GM19035 (cell line): ENCODE data around the gene KRTAP5-11.
"Not testable (repeated sequence)": the region's sequence is repeated elsewhere in the genome, so short reads cannot be mapped to it uniquely, and the experiment has no call there.

ENCODE experiments used
- ATAC-seq: cut with Tn5 transposase; IDR thresholded peaks from one replicate; pipeline ENCODE4 v1.9.1; 2021; ENCODE audit not compliant: unreplicated experiment

The KRTAP5-11 gene, protein sequence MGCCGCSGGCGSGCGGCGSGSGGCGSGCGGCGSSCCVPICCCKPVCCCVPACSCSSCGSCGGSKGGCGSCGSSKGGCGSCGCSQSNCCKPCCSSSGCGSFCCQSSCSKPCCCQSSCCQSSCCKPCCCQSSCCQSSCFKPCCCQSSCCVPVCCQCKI

DNA sequence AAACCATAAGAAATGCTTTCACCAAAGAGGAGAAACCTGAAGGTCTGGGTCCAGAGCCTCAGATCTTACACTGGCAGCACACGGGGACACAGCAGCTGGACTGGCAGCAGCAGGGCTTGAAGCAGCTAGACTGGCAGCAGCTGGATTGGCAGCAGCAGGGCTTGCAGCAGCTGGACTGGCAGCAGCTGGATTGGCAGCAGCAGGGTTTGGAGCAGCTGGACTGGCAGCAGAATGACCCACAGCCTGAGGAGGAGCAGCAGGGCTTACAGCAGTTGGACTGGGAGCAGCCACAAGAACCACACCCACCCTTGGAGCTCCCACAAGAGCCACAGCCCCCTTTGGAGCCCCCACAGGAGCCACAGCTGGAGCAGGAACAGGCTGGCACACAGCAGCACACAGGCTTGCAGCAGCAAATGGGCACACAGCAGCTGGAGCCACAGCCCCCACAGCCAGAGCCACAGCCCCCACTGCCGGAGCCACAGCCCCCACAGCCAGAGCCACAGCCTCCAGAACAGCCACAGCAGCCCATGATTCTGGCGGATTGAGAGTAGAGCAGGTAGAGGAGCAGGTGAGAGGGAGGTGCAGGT lies at the start of gene KRTAP5-11:
KRTAP5-11 (minus strand) TSS at position 567 of the 587 bp plus-strand sequence; CDS start at position 529, 38 bp downstream.
- no peak for ATAC-seq

DNA sequence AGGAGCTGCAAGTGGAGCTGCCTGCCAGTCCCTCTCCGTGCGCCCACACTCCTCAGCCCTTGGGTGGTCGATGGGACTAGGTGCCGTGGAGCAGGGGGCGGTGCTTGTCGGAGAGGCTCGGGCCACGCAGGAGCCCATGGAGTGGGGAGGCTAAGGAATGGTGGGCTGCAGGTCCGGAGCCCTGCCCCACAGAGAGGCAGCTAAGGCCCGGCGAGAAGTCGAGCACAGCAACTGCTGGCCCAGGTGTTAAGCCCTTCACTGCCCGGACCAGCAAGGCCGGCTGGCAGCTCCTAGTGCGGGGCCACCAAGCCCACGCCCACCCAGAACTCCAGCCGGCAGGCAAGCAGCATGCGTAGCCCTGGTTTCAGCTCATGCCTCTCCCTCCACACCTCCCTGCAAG lies 48.9 kb upstream of the KRTAP5-11 start:
- not testable (repeated sequence) for ATAC-seq

- ATAC-seq, result not testable (repeated sequence)
Observed at GRCh38 chr11:71630071-71630470, 47.4 kb upstream of the KRTAP5-11 start.

- ATAC-seq, result not testable (repeated sequence)
Observed at GRCh38 chr11:71628943-71629342, 46.3 kb upstream of the KRTAP5-11 start.

DNA sequence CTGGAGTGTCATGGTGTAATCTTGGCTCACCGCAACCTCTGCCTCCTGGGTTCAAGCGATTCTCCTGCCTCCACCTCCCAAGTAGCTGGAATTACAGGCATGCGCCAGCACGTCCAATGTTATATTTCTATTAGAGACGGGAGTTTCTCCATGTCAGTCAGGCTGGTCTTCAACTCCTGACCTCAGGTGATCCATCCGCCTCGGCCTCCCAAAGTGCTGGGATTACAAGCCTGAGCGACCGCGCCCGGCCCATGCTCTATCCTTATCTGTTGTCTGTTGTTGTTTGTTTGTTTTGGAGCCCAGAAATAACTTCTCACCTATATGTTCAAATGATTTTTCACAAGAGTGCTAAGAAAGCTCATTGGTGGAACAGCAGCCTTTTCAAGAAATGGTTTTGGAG lies 40.6 kb upstream of the KRTAP5-11 start:
- ATAC-seq, result not testable (repeated sequence)

- ATAC-seq, result not testable (repeated sequence)
Observed at GRCh38 chr11:71622561-71622960, 39.9 kb upstream of the KRTAP5-11 start.

DNA sequence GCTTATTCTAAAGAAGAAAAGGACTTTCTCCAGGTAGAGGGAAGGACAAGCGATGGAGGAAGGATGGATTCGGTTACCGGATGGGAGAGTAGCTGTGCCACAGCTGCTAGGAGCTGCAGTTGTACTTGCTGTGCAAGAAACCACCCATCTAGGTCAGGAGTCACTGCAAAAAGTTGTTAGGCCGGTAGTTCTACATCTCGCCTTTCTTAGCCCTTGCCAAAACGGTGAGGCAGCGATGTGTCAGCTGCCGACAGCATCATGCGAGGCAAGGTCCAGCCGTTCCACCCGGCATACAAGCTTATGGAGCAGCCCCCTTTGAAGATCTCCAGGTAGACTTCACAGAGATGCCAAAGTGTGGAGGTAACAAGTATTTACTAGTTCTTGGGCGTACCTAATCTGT lies 32.3 kb upstream of the KRTAP5-11 start:
- not testable (repeated sequence) for ATAC-seq

DNA sequence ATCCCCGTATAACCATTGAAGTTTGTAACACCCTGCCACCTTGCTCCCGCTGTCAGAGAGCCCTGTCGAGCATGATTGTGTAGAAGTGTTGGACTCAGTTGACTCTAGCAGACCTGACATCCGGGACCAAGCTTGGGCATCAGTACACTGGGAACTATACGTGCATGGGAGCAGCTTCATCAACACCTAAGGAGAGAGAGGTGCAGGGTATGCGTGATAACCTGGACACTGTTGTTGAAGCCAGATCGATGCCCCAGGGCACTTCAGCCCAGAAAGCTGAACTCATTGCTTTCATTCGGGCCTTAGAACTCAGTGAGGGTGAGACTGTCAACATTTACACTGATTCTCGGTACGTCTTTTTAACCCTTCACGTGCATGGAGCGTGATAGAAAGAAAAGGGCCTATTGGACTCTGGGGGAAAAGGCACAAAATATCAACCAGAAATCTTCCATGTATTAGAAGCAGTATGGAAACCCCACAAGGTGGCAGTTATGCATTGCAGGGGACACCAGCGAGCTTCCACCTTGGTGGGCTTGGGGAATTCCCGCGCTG lies 31.8 kb upstream of the KRTAP5-11 start:
- not testable (repeated sequence) for ATAC-seq

- not testable (repeated sequence) for ATAC-seq
Observed at GRCh38 chr11:71613931-71614330, 31.3 kb upstream of the KRTAP5-11 start.

GRCh38 chr11:71611218-71611910 lies 28.7 kb upstream of the KRTAP5-11 start:
- ATAC-seq, result not testable (repeated sequence)

GRCh38 chr11:71608272-71608671 lies 25.6 kb upstream of the KRTAP5-11 start:
- ATAC-seq, result not testable (repeated sequence)

DNA sequence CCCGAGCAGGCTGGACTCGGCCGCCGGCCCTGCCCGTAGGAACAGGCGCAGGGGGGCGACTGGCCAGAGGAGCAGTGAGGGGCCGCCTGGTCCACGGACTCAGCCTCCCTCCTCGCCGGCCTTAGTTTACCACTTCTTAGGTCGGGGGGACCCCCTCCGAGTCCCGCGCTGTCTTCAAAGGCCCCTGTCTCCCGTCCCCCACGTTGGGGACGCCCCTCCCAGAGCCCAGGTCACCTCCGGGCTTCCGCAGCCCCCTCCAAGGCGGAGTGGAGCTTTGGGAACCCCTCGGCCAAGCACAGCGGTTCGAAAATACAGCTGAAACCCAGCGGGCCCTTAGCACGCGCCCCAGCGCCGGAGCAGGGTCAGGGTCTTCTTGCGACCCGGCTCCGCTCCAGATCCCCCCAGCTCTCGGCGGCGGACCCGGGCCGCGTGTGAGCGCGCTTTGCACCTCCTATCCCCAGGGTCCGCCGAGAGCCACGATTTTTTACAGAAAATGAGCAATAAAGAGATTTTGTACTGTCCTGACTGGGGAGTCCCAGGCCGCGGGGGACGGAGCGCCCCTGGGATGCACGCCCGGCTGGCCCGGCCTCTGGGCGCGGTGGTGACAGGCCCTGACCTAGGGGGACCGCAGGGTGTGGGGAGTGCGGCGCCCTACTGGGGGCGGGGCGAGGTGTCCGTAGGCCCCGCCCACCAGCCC lies 25.0 kb upstream of the KRTAP5-11 start:
- ATAC-seq, result not testable (repeated sequence)

GRCh38 chr11:71606853-71607519 lies 24.3 kb upstream of the KRTAP5-11 start:
- ATAC-seq, result not testable (repeated sequence)

DNA sequence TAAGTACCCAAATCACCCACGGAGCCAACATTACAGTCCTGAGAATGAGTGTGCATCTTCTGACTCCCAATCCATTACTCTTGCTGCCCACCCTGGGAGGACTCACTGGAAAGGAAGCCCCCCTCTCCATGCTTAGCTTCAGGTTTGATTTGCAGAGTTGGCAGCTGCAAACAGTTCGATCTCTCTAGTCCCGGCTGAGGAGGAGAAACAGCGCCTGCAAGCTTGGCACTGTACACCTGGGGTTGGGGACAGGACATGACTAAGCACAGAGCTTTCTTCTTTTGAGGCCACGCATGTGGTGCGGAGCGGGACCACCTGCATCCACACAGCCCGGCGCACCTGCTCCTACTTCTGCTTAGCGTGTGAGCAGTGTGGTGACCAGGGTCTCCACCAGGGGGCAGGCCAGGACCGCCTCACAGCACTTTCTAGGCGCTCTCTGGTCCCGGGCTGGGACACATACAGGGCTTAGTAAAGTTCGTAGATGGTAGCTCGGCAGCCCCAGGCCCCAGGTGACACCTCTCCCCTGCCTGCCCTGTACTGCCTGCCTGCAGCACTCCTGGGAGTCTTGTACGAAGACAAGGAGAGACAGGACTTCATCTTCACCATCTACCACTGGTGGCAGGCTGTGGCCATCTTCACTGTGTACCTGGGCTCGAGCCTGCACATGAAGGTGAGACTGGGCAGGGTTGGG lies 22.3 kb upstream of the KRTAP5-11 start:
- not testable (repeated sequence) for ATAC-seq

- not testable (repeated sequence) for ATAC-seq
Observed at GRCh38 chr11:71603221-71603620, 20.5 kb upstream of the KRTAP5-11 start.

DNA sequence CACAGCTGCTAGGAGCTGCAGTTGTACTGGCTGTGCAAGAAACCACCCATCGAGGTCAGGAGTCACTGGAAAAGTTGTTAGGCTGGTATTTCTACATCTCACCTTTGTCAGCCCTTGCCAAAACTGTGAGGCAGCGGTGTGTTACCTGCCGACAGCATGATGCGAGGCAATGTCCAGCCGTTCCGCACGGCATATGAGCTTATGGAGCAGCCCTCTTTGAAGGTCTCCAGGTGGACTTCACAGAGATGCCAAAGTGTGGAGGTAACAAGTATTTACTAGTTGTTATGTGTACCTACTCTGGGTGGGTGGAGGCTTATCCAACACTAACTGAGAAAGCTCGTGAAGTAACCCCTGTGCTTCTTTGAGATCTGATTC lies 6.9 kb upstream of the KRTAP5-11 start:
- not testable (repeated sequence) for ATAC-seq

- not testable (repeated sequence) for ATAC-seq
Observed at GRCh38 chr11:71588822-71589545, 6.3 kb upstream of the KRTAP5-11 start.

GRCh38 chr11:71588314-71588713 lies 5.6 kb upstream of the KRTAP5-11 start:
- ATAC-seq, result not testable (repeated sequence)

- not testable (repeated sequence) for ATAC-seq
Observed at GRCh38 chr11:71585673-71586072, 3.0 kb upstream of the KRTAP5-11 start.
